Measurements from ENCODE around the gene RRAGD. TPM values are rescaled to one million over a fixed set of nuclear protein-coding genes. Genes with fewer than 3 reads are reported as not detected.

RRAGD gene
- total and polyA plus RNA-seq, 2 of the 8 experiments (the other 6 are each of a cell fraction or from before 2014, with no cell fraction given): 7.2 to 30.8 TPM

GRCh38 chr6:89347825-89348224 is 64.2 kb downstream of the RRAGD start (continued):
- TF ChIP-seq CHD7 (IDR thresholded peaks at IDR 0.05; ENCODE audit: insufficient replicate concordance, low read length): no peak
- no peak for TF ChIP-seq E2F6 (IDR thresholded peaks at IDR 0.05)
- TF ChIP-seq CHD2 (IDR thresholded peaks at IDR 0.05; ENCODE audit: low read length): no peak
- TF ChIP-seq CTBP2 (IDR thresholded peaks at IDR 0.05; ENCODE audit: borderline replicate concordance, insufficient read depth, insufficient read length, low read length): no peak
- no peak for TF ChIP-seq TEAD4 (IDR thresholded peaks at IDR 0.05; ENCODE audit: low read depth, low read length)
- TF ChIP-seq USF2 (IDR thresholded peaks at IDR 0.05; ENCODE audit: low read length): no peak
- TF ChIP-seq SRF (IDR thresholded peaks at IDR 0.05; ENCODE audit: low read depth, low read length): no peak
- TF ChIP-seq YY1 (IDR thresholded peaks at IDR 0.05; ENCODE audit: low read depth, low read length): no peak
- no peak for TF ChIP-seq EGR1 (IDR thresholded peaks at IDR 0.05; ENCODE audit: borderline replicate concordance, low read depth, low read length)
- no peak for TF ChIP-seq NANOG (IDR thresholded peaks at IDR 0.05; ENCODE audit: insufficient read depth, low read depth, low read length, poor library complexity, severe bottlenecking)
